Measurements from ENCODE around the gene ASIC4. TPM values are rescaled to one million over a fixed set of nuclear protein-coding genes. Genes with fewer than 3 reads are reported as not detected.

Gene ASIC4
- polyA plus RNA-seq, 4 donors: 0.04 to 0.10 TPM; not detected in 2

GRCh38 chr2:219477179-219477578, 37.1 kb upstream of the ASIC4 start:
- no peak overlapping the region for H3K4me3 ChIP-seq (ENCODE audit: low read depth in 1 of 3, low read length in 3 of 3)
- H3K27me3 ChIP-seq (ENCODE audit: control insufficient read depth in 3 of 3, insufficient read depth in 3 of 3, low read length in 3 of 3): peaks cover 0 to 9% (median under 1%) of the 10 kb centered on the region in 3 donors
- peaks cover 0 to 9% (median 0%) of the 10 kb centered on the region in 3 donors for H3K36me3 ChIP-seq (ENCODE audit: control insufficient read depth in 3 of 3, insufficient read depth in 2 of 3, low read depth in 1 of 3, low read length in 3 of 3)
- no peak overlapping the region for H3K27ac ChIP-seq (ENCODE audit: low read depth in 1 of 3, low read length in 2 of 3)
- DNase-seq: no peak
- FAIRE-seq: no peak
- H3K9me3 ChIP-seq (ENCODE audit: control insufficient read depth in 2 of 2, insufficient read depth in 1 of 2, low read depth in 1 of 2, low read length in 1 of 2): no peaks in the 10 kb centered on the region
- 60 to 81% (median 74%) methylated on average over 12 to 13 of the region's 13 CpGs for WGBS, 3 donors
- no peaks in the 10 kb centered on the region for H3K4me1 ChIP-seq (ENCODE audit: control insufficient read depth in 3 of 3, insufficient read depth in 2 of 3, low read depth in 1 of 3, low read length in 2 of 3)

- peaks cover 0 to 9% (median 0%) of the 10 kb centered on the region in 3 donors for H3K36me3 ChIP-seq (ENCODE audit: control insufficient read depth in 3 of 3, insufficient read depth in 2 of 3, low read depth in 1 of 3, low read length in 3 of 3)
- no peak for DNase-seq
- H3K27me3 ChIP-seq (ENCODE audit: control insufficient read depth in 3 of 3, insufficient read depth in 3 of 3, low read length in 3 of 3): peaks cover 0 to 16% (median 7%) of the 10 kb centered on the region in 3 donors
- no peak for FAIRE-seq
- no peak overlapping the region for H3K4me3 ChIP-seq (ENCODE audit: low read depth in 1 of 3, low read length in 3 of 3)
- no peaks in the 10 kb centered on the region for H3K9me3 ChIP-seq (ENCODE audit: control insufficient read depth in 2 of 2, insufficient read depth in 1 of 2, low read depth in 1 of 2, low read length in 1 of 2)
- peaks cover 0 to 6% (median 0%) of the 10 kb centered on the region in 3 donors for H3K4me1 ChIP-seq (ENCODE audit: control insufficient read depth in 3 of 3, insufficient read depth in 2 of 3, low read depth in 1 of 3, low read length in 2 of 3)
- 87 to 94% (median 88%) methylated on average over 15 of the region's 15 CpGs for WGBS, 3 donors
- no peak overlapping the region for H3K27ac ChIP-seq (ENCODE audit: low read depth in 1 of 3, low read length in 2 of 3)
Observed at GRCh38 chr2:219477815-219478214, 36.5 kb upstream of the ASIC4 start.

DNA sequence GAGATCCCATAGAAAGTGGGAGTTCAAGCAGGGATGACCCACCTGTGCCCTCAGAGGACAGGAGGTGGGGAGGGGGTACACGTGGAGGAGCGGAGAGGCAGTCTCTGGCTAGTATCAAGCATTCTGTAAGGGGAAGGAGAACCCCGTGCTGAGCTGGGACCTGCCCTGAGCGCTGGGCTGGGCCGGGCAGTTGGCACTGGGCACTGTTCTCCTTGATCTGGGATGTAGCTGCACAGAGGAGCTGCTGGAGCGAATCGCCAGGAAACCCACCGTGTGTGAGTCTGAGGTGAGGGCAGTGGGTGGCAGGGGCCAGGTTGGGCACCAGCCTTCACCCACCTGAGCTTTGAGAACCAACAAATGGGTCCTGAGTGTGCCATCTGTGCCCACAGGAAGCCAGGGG, 35.4 kb upstream of the ASIC4 start:
- H3K36me3 ChIP-seq (ENCODE audit: control insufficient read depth in 3 of 3, insufficient read depth in 2 of 3, low read depth in 1 of 3, low read length in 3 of 3): peaks cover 0 to 9% (median 0%) of the 10 kb centered on the region in 3 donors
- no peak for FAIRE-seq
- 65 to 84% (median 82%) methylated on average over 8 of the region's 8 CpGs for WGBS, 3 donors
- peaks cover 4 to 25% (median 9%) of the 10 kb centered on the region in 3 donors for H3K27me3 ChIP-seq (ENCODE audit: control insufficient read depth in 3 of 3, insufficient read depth in 3 of 3, low read length in 3 of 3)
- DNase-seq: no peak
- H3K4me3 ChIP-seq (ENCODE audit: low read depth in 1 of 3, low read length in 3 of 3): no peak overlapping the region
- peaks cover 0 to 11% (median 0%) of the 10 kb centered on the region in 3 donors for H3K4me1 ChIP-seq (ENCODE audit: control insufficient read depth in 3 of 3, insufficient read depth in 2 of 3, low read depth in 1 of 3, low read length in 2 of 3)
- H3K27ac ChIP-seq (ENCODE audit: low read depth in 1 of 3, low read length in 2 of 3): no peak overlapping the region
- H3K9me3 ChIP-seq (ENCODE audit: control insufficient read depth in 2 of 2, insufficient read depth in 1 of 2, low read depth in 1 of 2, low read length in 1 of 2): no peaks in the 10 kb centered on the region

DNA sequence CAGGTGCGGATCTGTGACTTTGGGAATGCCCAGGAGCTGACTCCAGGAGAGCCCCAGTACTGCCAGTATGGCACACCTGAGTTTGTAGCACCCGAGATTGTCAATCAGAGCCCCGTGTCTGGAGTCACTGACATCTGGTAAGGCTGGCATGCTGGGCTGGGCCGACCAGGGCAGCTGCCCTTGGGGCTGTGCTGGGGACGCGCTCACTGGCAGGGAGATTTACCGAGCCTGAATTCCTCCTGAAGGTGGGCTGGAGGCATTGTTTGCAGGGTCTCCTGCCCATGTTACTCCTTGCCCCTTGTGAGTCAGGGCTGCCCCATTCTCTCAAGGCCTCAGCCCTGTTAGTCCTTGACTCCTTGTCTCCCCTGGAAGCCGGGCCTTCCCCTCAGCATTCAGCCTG, 34.3 kb upstream of the ASIC4 start:
- WGBS, 3 donors: 78 to 87% (median 83%) methylated on average over 8 of the region's 8 CpGs
- Histone ChIP-seq H3K27ac (ENCODE audit: low read depth in 1 of 3, low read length in 2 of 3) (no peak overlapping the region), H3K36me3 (ENCODE audit: control insufficient read depth in 3 of 3, insufficient read depth in 2 of 3, low read depth in 1 of 3, low read length in 3 of 3) (peaks cover 0 to 9% (median 0%) of the 10 kb centered on the region in 3 donors), H3K9me3 (ENCODE audit: control insufficient read depth in 2 of 2, insufficient read depth in 1 of 2, low read depth in 1 of 2, low read length in 1 of 2) (no peaks in the 10 kb centered on the region), H3K27me3 (ENCODE audit: control insufficient read depth in 3 of 3, insufficient read depth in 3 of 3, low read length in 3 of 3) (peaks cover 4 to 35% (median 17%) of the 10 kb centered on the region in 3 donors), H3K4me1 (ENCODE audit: control insufficient read depth in 3 of 3, insufficient read depth in 2 of 3, low read depth in 1 of 3, low read length in 2 of 3) (peaks cover 0 to 20% (median 0%) of the 10 kb centered on the region in 3 donors), H3K4me3 (ENCODE audit: low read depth in 1 of 3, low read length in 3 of 3) (no peak overlapping the region)
- DNase-seq (no peak), FAIRE-seq (no peak)

GRCh38 chr2:219482674-219483405, 31.4 kb upstream of the ASIC4 start:
- Histone ChIP-seq H3K4me1 (ENCODE audit: control insufficient read depth in 3 of 3, insufficient read depth in 2 of 3, low read depth in 1 of 3, low read length in 2 of 3) (peaks cover 0 to 37% (median 0%) of the 10 kb centered on the region in 3 donors), H3K27me3 (ENCODE audit: control insufficient read depth in 3 of 3, insufficient read depth in 3 of 3, low read length in 3 of 3) (peaks cover 4 to 56% (median 35%) of the 10 kb centered on the region in 3 donors), H3K36me3 (ENCODE audit: control insufficient read depth in 3 of 3, insufficient read depth in 2 of 3, low read depth in 1 of 3, low read length in 3 of 3) (peaks cover 0 to 5% (median 0%) of the 10 kb centered on the region in 3 donors), H3K4me3 (ENCODE audit: low read depth in 1 of 3, low read length in 3 of 3) (no peak overlapping the region), H3K9me3 (ENCODE audit: control insufficient read depth in 2 of 2, insufficient read depth in 1 of 2, low read depth in 1 of 2, low read length in 1 of 2) (no peaks in the 10 kb centered on the region), H3K27ac (ENCODE audit: low read depth in 1 of 3, low read length in 2 of 3) (no peak overlapping the region)
- DNase-seq (peak in 1 of 2 donors; percentile 46), FAIRE-seq (no peak)
- 40 to 61% (median 49%) methylated on average over 16 to 17 of the region's 17 CpGs for WGBS, 3 donors

DNA sequence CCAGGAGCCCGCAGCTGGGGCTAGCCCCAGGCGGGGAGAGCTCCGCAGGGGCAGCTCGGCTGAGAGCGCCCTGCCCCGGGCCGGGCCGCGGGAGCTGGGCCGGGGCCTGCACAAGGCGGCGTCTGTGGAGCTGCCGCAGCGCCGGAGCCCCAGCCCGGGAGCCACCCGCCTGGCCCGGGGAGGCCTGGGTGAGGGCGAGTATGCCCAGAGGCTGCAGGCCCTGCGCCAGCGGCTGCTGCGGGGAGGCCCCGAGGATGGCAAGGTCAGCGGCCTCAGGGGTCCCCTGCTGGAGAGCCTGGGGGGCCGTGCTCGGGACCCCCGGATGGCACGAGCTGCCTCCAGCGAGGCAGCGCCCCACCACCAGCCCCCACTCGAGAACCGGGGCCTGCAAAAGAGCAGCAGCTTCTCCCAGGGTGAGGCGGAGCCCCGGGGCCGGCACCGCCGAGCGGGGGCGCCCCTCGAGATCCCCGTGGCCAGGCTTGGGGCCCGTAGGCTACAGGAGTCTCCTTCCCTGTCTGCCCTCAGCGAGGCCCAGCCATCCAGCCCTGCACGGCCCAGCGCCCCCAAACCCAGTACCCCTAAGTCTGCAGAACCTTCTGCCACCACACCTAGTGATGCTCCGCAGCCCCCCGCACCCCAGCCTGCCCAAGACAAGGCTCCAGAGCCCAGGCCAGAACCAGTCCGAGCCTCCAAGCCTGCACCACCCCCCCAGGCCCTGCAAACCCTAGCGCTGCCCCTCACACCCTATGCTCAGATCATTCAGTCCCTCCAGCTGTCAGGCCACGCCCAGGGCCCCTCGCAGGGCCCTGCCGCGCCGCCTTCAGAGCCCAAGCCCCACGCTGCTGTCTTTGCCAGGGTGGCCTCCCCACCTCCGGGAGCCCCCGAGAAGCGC, 30.6 kb upstream of the ASIC4 start:
- Histone ChIP-seq H3K27ac (ENCODE audit: low read depth in 1 of 3, low read length in 2 of 3) (no peak overlapping the region), H3K27me3 (ENCODE audit: control insufficient read depth in 3 of 3, insufficient read depth in 3 of 3, low read length in 3 of 3) (peaks cover 4 to 59% (median 38%) of the 10 kb centered on the region in 3 donors), H3K9me3 (ENCODE audit: control insufficient read depth in 2 of 2, insufficient read depth in 1 of 2, low read depth in 1 of 2, low read length in 1 of 2) (no peaks in the 10 kb centered on the region), H3K36me3 (ENCODE audit: control insufficient read depth in 3 of 3, insufficient read depth in 2 of 3, low read depth in 1 of 3, low read length in 3 of 3) (peaks cover 0 to 5% (median 0%) of the 10 kb centered on the region in 3 donors), H3K4me3 (ENCODE audit: low read depth in 1 of 3, low read length in 3 of 3) (peak overlapping the region in 1 of 3 donors; percentile 8), H3K4me1 (ENCODE audit: control insufficient read depth in 3 of 3, insufficient read depth in 2 of 3, low read depth in 1 of 3, low read length in 2 of 3) (peaks cover 0 to 37% (median 0%) of the 10 kb centered on the region in 3 donors)
- FAIRE-seq (no peak), DNase-seq (no peak)
- 6 to 25% (median 10%) methylated on average over 41 to 58 of the region's 58 CpGs for WGBS, 3 donors

DNA sequence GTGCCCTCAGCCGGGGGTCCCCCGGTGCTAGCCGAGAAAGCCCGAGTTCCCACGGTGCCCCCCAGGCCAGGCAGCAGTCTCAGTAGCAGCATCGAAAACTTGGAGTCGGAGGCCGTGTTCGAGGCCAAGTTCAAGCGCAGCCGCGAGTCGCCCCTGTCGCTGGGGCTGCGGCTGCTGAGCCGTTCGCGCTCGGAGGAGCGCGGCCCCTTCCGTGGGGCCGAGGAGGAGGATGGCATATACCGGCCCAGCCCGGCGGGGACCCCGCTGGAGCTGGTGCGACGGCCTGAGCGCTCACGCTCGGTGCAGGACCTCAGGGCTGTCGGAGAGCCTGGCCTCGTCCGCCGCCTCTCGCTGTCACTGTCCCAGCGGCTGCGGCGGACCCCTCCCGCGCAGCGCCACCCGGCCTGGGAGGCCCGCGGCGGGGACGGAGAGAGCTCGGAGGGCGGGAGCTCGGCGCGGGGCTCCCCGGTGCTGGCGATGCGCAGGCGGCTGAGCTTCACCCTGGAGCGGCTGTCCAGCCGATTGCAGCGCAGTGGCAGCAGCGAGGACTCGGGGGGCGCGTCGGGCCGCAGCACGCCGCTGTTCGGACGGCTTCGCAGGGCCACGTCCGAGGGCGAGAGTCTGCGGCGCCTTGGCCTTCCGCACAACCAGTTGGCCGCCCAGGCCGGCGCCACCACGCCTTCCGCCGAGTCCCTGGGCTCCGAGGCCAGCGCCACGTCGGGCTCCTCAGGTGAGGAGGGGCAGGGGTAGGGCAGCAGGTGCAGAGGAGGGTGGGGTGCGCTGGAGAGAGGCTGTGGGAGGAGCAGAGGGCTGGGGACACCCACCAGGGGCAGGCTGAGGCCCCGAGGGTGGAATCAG, 29.7 kb upstream of the ASIC4 start:
- Histone ChIP-seq H3K27ac (ENCODE audit: low read depth in 1 of 3, low read length in 2 of 3) (no peak overlapping the region), H3K9me3 (ENCODE audit: control insufficient read depth in 2 of 2, insufficient read depth in 1 of 2, low read depth in 1 of 2, low read length in 1 of 2) (no peaks in the 10 kb centered on the region), H3K27me3 (ENCODE audit: control insufficient read depth in 3 of 3, insufficient read depth in 3 of 3, low read length in 3 of 3) (peaks cover 4 to 60% (median 38%) of the 10 kb centered on the region in 3 donors), H3K36me3 (ENCODE audit: control insufficient read depth in 3 of 3, insufficient read depth in 2 of 3, low read depth in 1 of 3, low read length in 3 of 3) (peaks cover 0 to 9% (median 0%) of the 10 kb centered on the region in 3 donors), H3K4me3 (ENCODE audit: low read depth in 1 of 3, low read length in 3 of 3) (peak overlapping the region in 1 of 3 donors; percentile 8), H3K4me1 (ENCODE audit: control insufficient read depth in 3 of 3, insufficient read depth in 2 of 3, low read depth in 1 of 3, low read length in 2 of 3) (peaks cover 0 to 37% (median 0%) of the 10 kb centered on the region in 3 donors)
- no peak for FAIRE-seq
- WGBS, 3 donors: 1 to 4% (median 3%) methylated on average over 68 to 89 of the region's 89 CpGs
- DNase-seq: peak in 1 of 2 donors; percentile 61
